IgD-negative memory B cell (primary cell): ENCODE data around the gene TANC1. TPM values are rescaled to one million over a fixed set of nuclear protein-coding genes. Genes with fewer than 3 reads are reported as not detected.

Source experiments
- H3K27ac Mint-ChIP-seq, 3 donors: one replicate each; pipeline ENCODE4 v1.8.0; 2020 to 2022; ENCODE audit warnings: mild to moderate bottlenecking in 3 of 3, mixed read lengths in 3 of 3, moderate library complexity in 1 of 3
- H3K27me3 Mint-ChIP-seq: one replicate; pipeline ENCODE4 v1.8.0; 2021; ENCODE audit warnings: mixed read lengths
- H3K36me3 Mint-ChIP-seq: one replicate; pipeline ENCODE4 v1.8.0; 2020; ENCODE audit warnings: mild to moderate bottlenecking, mixed read lengths
- H3K4me1 Mint-ChIP-seq, 3 donors: one replicate each; pipeline ENCODE4 v1.8.0; 2020 to 2022; ENCODE audit warnings: mixed read lengths in 3 of 3, mild to moderate bottlenecking in 1 of 3
- H3K4me3 Mint-ChIP-seq, 4 donors: one replicate each; pipeline ENCODE4 v1.8.0; 2020 to 2022; ENCODE audit warnings: mild to moderate bottlenecking in 4 of 4, mixed read lengths in 4 of 4, moderate library complexity in 3 of 4
- H3K9me3 Mint-ChIP-seq, 3 donors: one replicate each; pipeline ENCODE4 v1.8.0; 2020 to 2021; ENCODE audit warnings: mixed read lengths in 3 of 3, mild to moderate bottlenecking in 1 of 3
- polyA plus RNA-seq: library from polyadenylated mRNA; unstranded; fragments of 300-500 nt; fragmentation: Illumina TruSeq; gene quantifications from one replicate; pipeline ENCODE4 v1.2.3, GENCODE V29; 2021

TANC1 gene
- polyA plus RNA-seq, 1 donor from 2014 or later = 0.15 TPM

- no peaks in the 10 kb centered on the region for H3K27me3 Mint-ChIP-seq
- no peak overlapping the region for H3K4me3 Mint-ChIP-seq
- H3K36me3 Mint-ChIP-seq = no peaks in the 10 kb centered on the region
- H3K4me1 Mint-ChIP-seq = peaks cover 0 to 6% (median 3%) of the 10 kb centered on the region in 3 donors
- H3K9me3 Mint-ChIP-seq = peaks cover 0 to 3% (median 0%) of the 10 kb centered on the region in 3 donors
- H3K27ac Mint-ChIP-seq = no peak overlapping the region
Measured at GRCh38 chr2:158948964-158949699, 19.3 kb upstream of the TANC1 start.

DNA sequence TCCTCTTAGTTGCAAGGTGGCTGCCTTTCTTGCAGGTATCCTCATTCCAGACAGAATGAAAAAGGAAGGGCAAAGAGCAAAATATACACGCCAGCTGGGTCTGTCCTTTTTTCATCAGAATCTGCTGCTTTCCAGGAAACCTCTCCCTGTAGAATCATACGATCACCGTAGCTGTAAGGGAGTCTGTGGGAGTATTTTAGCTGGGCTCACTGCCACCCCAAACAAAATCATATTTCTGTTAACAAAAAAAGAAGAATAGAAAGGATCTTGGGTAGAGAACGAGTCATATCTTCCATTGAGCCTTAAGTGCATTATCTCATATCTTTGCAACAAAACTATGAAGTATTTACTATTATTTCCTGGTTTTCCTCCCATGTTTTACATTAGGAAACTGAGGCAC, 15.0 kb upstream of the TANC1 start:
- Mint-ChIP-seq H3K4me3 (peak overlapping the region in 1 of 4 donors; percentile 63), H3K27me3 (peaks cover 8% of the 10 kb centered on the region), H3K27ac (no peak overlapping the region), H3K4me1 (peaks cover 0 to 8% (median 3%) of the 10 kb centered on the region in 3 donors), H3K36me3 (no peaks in the 10 kb centered on the region), H3K9me3 (peaks cover 0 to under 1% (median 0%) of the 10 kb centered on the region in 3 donors)

DNA sequence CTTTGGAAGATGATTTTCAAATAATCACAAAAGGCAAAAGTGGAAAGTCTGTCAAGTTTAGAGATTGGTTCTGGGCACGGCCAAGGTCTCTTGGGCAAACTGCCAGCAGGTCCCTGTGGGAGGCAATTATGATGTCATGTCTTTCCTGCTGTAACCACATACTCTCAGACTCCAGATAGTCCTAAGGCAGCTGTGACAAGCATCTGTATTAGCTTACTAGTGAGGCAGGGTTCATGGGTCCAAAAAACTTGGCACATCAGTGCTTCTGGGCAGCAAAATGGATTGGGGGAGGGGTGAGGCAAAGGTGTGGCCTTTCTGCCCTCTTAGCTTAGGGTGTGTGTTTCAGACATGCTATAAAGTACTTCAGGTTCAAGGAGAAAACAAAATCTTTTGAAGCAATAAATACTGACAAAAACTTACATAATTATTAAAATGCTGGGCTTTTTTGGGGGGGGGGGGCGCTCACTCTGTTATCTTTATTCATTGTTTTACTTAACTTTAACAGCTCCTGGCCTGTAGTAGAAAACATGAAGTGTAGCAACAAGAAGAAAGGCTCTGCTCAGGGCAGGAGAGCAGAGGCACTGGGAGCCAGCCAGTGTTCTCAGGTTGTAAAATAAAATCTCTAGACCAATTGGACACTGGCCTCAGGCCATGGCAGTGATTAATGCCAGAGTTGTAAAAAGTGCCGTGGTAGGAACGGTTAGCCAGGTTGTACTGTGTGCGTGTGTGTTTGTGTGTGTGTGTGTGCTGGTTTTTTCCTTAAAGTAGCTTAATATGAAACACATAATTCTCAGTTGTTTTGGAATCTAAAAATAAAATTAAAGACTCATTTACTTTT, 14.3 kb upstream of the TANC1 start:
- H3K4me1 Mint-ChIP-seq = peaks cover 0 to 8% (median 3%) of the 10 kb centered on the region in 3 donors
- no peaks in the 10 kb centered on the region for H3K9me3 Mint-ChIP-seq
- H3K4me3 Mint-ChIP-seq = peak overlapping the region in 1 of 4 donors; percentile 63
- peaks cover 8% of the 10 kb centered on the region for H3K27me3 Mint-ChIP-seq
- H3K36me3 Mint-ChIP-seq = no peaks in the 10 kb centered on the region
- no peak overlapping the region for H3K27ac Mint-ChIP-seq

DNA sequence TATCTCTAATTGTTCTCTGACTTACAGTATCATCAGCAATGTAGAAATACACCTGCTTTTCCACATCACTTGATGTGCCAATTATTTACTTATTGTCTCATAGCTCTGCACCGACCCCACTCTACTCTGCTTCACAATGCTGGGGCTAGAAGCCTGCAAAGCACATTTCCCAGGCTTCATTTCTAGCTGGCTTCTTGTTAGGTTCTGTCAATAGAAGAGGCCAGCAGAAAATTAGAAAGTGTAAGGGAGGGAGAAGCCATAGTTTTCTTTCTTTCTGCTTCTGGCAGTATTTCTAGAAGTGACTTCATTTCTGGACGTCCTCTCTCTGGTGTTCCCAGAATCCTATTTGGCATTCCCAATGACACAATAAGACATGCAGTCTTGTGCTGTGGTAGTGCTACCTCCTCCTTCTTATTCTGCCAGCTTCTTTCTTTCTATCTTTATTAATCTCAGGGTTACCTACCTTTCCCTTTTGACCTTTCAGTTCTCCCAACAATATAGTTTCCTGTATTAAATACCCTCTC, 12.5 kb upstream of the TANC1 start:
- Mint-ChIP-seq H3K36me3 (no peaks in the 10 kb centered on the region), H3K4me1 (peaks cover 0 to 8% (median 3%) of the 10 kb centered on the region in 3 donors), H3K9me3 (no peaks in the 10 kb centered on the region), H3K27ac (no peak overlapping the region), H3K4me3 (no peak overlapping the region), H3K27me3 (peaks cover 10% of the 10 kb centered on the region)

DNA sequence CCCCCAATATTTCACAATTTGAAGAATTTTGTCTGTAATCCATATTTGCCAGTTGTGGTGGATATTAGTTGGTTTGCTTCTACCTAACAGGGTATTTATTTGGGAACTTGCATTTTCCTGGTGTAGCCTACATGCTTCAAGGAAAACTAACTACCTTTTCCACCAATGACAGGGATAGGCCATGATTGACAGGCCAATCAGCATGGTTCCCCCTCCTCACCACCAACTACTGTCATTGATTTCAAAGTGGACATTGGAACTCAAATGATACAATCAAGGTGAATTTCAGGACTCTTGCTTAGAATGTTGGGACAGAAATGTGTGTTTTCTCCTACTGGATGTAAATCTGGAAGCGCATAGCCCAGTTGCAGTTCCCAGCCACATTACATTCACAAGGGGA, 10.1 kb upstream of the TANC1 start:
- Mint-ChIP-seq H3K36me3 (no peaks in the 10 kb centered on the region), H3K4me1 (peaks cover 0 to 8% (median 3%) of the 10 kb centered on the region in 3 donors), H3K27me3 (peaks cover 15% of the 10 kb centered on the region), H3K4me3 (no peak overlapping the region), H3K27ac (no peak overlapping the region), H3K9me3 (peaks cover 0 to 3% (median 0%) of the 10 kb centered on the region in 3 donors)

DNA sequence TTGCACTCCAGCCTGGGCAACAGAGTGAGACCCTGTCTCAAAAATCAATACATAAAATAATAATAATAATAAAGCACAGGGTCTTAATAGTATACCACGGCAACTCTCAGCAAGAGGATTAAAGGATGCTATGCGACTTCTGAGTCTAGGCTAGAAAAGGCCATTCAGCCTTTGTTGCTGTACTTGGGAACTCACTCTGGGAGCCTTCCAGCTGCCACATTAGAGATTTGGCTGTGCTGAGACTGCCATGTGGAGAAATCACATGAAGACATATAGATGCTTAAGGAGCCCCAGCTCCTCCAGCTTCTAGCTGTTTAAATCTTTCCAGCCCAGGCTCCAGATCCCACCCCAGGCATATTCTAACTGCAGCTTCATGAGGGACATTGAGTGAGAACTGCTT, 8.2 kb upstream of the TANC1 start:
- no peak overlapping the region for H3K4me3 Mint-ChIP-seq
- peaks cover 0 to 3% (median 0%) of the 10 kb centered on the region in 3 donors for H3K9me3 Mint-ChIP-seq
- no peaks in the 10 kb centered on the region for H3K36me3 Mint-ChIP-seq
- no peak overlapping the region for H3K27ac Mint-ChIP-seq
- H3K4me1 Mint-ChIP-seq = no peaks in the 10 kb centered on the region
- H3K27me3 Mint-ChIP-seq = peaks cover 15% of the 10 kb centered on the region

GRCh38 chr2:158962074-158962473, 6.4 kb upstream of the TANC1 start:
- Mint-ChIP-seq H3K36me3 (no peaks in the 10 kb centered on the region), H3K9me3 (peaks cover 0 to 3% (median 0%) of the 10 kb centered on the region in 3 donors), H3K4me3 (no peak overlapping the region), H3K27ac (no peak overlapping the region), H3K27me3 (peaks cover 14% of the 10 kb centered on the region), H3K4me1 (peaks cover 0 to 7% (median 0%) of the 10 kb centered on the region in 3 donors)

DNA sequence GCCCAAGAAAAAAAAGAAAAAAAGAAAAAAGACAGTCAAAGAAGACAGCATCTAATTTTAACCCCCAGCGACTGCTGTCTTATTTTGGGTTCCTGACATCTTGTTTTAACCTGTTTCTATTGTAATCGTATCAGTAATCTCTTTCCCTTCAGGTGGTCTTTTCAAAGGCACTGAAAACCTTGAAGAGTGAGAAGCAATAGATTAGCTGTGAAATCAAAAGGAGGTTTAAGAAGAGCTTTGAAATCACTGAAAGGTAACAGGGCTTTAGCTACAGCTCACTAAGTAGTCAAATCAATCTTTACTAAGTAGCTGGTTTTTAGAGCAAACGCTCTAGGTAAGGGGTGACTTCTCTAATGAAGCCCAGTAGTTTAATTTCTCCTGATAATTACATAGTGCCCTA, 5.4 kb upstream of the TANC1 start:
- peaks cover 0 to 3% (median 0%) of the 10 kb centered on the region in 3 donors for H3K9me3 Mint-ChIP-seq
- H3K27ac Mint-ChIP-seq = no peak overlapping the region

DNA sequence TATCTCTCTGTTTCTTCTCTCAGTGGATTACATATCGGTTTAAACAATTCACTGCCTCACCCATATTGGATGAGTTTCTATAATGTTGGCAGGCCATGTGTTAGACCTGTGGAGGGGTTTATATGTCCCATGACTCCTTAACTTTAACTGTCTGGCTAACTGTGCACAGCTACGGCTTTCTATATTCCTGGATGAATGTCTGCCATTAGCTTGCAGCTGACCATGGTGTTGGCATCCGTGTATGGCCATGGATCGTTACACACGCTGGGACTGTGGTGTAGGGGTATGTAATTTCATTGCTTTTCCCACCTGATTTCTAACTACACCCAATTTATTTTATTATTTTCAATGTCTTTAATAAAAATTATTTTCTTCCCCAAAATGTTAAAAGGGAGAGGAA, 3.3 kb upstream of the TANC1 start:
- Mint-ChIP-seq H3K4me1 (peaks cover 0 to 18% (median 10%) of the 10 kb centered on the region in 3 donors), H3K36me3 (no peaks in the 10 kb centered on the region), H3K27me3 (peaks cover 25% of the 10 kb centered on the region), H3K4me3 (no peak overlapping the region), H3K27ac (no peak overlapping the region), H3K9me3 (peaks cover 0 to 3% (median 0%) of the 10 kb centered on the region in 3 donors)

More for the DNA sequence above, 5.4 kb upstream of the TANC1 start:
- peaks cover 0 to 8% (median 1%) of the 10 kb centered on the region in 3 donors for H3K4me1 Mint-ChIP-seq
- no peak overlapping the region for H3K4me3 Mint-ChIP-seq
- H3K36me3 Mint-ChIP-seq = no peaks in the 10 kb centered on the region
- peaks cover 15% of the 10 kb centered on the region for H3K27me3 Mint-ChIP-seq

DNA sequence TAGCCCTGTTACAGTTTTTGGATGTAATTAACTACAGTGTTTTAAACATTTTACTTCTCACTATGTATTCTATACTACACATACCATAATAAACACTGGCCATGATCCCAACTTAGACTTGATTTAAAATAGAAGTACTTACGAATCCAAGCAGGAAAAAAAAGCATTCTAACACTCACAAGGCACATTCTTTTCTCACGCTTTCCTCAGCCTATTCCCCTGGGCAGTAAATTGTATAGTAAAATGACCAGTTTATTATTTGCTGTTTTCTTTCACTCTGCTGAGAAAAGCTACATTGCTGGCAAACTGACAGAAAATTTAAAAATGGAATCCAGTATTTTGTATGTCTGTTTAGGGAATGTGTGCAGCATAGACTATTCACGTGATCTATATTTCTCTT, 2.8 kb upstream of the TANC1 start:
- Mint-ChIP-seq H3K9me3 (peaks cover 0 to 3% (median 0%) of the 10 kb centered on the region in 3 donors), H3K4me3 (no peak overlapping the region), H3K36me3 (no peaks in the 10 kb centered on the region), H3K27ac (no peak overlapping the region), H3K4me1 (peaks cover 0 to 21% (median 15%) of the 10 kb centered on the region in 3 donors), H3K27me3 (peaks cover 29% of the 10 kb centered on the region)

DNA sequence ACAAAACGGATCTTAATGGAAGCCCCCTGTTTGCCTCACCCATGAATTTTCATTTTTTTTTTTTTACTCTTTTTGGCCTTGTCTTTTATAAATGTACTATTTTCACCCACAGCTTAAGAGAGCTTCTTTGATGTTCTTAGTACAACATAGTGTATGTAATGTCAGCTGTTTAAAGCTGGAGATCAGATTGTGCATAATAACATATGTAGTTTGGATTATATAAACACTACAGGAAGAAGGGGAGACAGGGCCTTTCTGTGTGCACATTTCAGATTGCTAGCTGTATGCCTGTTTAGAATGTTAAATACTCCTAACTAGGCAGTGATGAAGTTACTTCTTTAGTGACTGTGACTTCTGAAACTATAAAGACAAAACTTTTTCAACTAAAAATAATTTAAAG, 2.1 kb upstream of the TANC1 start:
- Mint-ChIP-seq H3K27ac (no peak overlapping the region), H3K36me3 (no peaks in the 10 kb centered on the region), H3K4me1 (peaks cover 0 to 21% (median 15%) of the 10 kb centered on the region in 3 donors), H3K9me3 (peaks cover 0 to 3% (median 0%) of the 10 kb centered on the region in 3 donors), H3K4me3 (peak overlapping the region in 1 of 4 donors; percentile 8), H3K27me3 (peaks cover 33% of the 10 kb centered on the region)

DNA sequence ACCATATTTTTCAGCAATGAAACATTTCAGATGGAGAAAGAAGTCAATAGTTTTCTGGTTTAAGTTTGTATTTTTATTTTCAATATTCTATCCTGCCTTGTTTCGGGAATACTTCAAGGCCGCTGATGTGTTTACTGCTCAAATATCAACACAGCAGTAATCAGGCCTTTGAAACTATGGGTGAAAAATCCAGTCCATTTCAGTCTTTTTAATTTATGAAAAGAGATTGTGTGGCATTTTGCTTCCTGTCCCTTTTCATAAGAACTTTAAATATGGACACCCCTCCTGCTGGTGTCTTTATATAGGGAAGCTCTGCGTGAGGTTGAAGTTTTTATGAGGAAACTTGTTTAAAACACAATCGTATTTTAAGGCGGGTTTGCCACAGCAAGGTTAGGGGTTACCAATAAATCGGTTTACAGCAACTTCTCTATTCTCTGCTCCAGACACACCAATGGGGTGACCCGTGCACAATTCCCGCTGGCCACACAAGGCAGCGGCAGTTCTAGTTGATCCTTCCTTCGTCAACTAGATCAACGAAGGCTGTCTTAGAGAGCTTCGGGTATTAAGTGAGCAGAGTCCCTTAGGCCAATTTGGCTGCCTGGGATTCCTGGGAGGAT, 1.2 kb upstream of the TANC1 start:
- no peaks in the 10 kb centered on the region for H3K36me3 Mint-ChIP-seq
- H3K27ac Mint-ChIP-seq = no peak overlapping the region
- H3K4me3 Mint-ChIP-seq = peak overlapping the region; percentile 3 to 81 (median 42)
- peaks cover 0 to 2% (median 0%) of the 10 kb centered on the region in 3 donors for H3K9me3 Mint-ChIP-seq
- peaks cover 39% of the 10 kb centered on the region for H3K27me3 Mint-ChIP-seq
- peaks cover 0 to 27% (median 15%) of the 10 kb centered on the region in 3 donors for H3K4me1 Mint-ChIP-seq

- Mint-ChIP-seq H3K4me3 (peak overlapping the region; percentile 67 to 88 (median 76)), H3K9me3 (no peaks in the 10 kb centered on the region), H3K36me3 (no peaks in the 10 kb centered on the region), H3K4me1 (peaks cover 0 to 27% (median 15%) of the 10 kb centered on the region in 3 donors), H3K27ac (no peak overlapping the region), H3K27me3 (peaks cover 43% of the 10 kb centered on the region)
Measured at GRCh38 chr2:158967731-158968395, 577 bp upstream of the TANC1 start.

DNA sequence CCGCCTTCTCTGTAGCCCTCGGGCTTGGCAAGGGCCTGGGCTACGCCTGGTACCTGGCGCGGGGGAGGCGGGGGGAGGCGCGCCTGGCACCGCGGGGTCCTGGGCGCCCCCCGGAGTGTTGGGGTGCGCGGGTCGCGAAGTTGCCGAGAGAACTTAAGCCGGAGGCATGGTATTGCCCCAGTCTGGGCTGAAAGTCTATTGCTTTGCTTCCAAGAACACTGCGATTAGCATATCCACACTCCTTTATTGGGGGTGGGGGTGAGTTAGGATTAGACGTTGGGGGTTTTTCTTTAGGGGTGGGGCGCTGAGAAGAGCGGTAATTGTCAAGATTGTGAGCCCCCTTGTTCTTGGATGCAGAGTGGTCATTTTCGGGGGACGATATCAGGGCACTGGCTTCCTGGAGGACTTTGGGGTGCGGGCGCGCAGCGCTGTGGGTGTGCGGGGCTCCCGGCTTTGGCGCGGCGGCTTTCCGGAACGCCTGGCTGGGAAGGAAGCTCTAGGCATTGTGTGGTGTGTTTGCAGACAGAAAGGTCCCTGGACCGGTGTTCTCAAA, 798 bp downstream of the TANC1 start:
- H3K4me3 Mint-ChIP-seq = peak overlapping the region; percentile 80 to 94 (median 86)
- H3K36me3 Mint-ChIP-seq = no peaks in the 10 kb centered on the region
- H3K27me3 Mint-ChIP-seq = peaks cover 50% of the 10 kb centered on the region
- no peaks in the 10 kb centered on the region for H3K9me3 Mint-ChIP-seq
- peak overlapping the region in 1 of 3 donors; percentile 81 for H3K27ac Mint-ChIP-seq
- H3K4me1 Mint-ChIP-seq = peaks cover 0 to 27% (median 15%) of the 10 kb centered on the region in 3 donors
